Stimulated activated CD4-positive, alpha-beta T cell treated with anti-CD3 and anti-CD28 coated beads, Interleukin-1b, Interleukin-23, amount 100 ng/mL, for 24 hours (primary cell): ENCODE measurements around the gene SCAND1.
"Not testable (repeated sequence)": the region's sequence is repeated elsewhere in the genome, so short reads cannot be mapped to it uniquely, and the experiment has no call there.

ENCODE experiments used
- DNase-seq, 4 experiments: peaks; one replicate each; pipeline ENCODE4 v3.0.0-alpha.2; 2020; ENCODE audit warnings: low read depth in 4 of 4, low spot score in 1 of 4

Gene SCAND1

DNA sequence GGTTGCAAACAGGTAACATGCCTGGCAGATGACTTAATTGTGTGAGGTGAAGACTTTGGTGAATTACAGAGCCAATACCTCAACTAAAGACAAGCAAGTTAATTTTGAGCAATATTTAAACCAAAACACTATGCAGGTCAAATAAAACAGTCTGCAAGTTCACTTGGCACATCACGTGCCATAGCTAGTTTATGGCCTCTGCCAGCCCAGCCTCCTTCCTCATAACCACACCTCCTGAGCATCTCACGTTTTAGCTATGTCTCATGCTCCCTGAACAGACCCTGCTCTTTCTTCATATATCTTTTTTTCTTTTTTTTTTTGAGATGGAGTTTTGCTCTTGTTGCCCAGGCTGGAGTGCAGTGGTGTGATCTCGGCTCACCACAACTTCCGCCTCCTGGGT lies 9.6 kb upstream of the SCAND1 start:
- DNase-seq, result no peak

DNA sequence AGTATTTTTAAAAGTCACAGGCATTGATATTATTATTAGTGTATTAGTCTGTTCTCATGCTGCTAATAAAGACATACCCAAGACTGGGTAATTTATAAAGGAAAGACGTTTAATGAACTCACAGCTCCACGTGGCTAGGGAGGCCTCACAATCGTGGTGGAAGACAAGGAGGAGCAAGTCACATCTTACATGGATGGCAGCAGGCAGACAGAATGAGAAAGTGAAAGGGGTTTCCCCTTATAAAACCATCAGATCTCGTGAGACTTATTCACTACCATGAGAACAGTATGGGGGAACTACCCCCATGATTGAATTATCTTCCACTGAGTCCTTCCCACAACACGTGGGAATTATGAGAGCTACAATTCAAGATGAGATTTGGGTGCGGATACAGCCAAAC lies 5.0 kb upstream of the SCAND1 start:
- DNase-seq, result not testable (repeated sequence)

DNA sequence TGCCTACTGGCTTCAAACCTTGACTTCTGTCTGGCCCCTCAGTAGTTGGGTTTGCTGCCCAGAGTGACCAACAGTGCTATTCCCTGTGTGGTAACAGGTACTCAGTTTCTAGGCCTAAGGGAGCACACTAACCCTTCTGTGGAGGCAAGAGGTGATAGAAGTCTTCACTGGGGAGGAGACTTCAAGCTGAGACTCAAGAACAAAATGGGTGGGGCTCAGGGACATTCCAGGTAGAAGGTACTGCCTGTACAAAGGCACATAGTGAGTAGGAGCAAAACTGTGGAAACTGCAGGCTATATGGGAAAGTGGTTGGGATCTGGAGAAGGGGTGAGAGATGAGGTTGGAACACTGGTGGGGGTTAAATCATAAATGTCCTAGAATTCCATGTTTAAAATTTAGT lies 2.3 kb upstream of the SCAND1 start:
- DNase-seq, result no peak

DNA sequence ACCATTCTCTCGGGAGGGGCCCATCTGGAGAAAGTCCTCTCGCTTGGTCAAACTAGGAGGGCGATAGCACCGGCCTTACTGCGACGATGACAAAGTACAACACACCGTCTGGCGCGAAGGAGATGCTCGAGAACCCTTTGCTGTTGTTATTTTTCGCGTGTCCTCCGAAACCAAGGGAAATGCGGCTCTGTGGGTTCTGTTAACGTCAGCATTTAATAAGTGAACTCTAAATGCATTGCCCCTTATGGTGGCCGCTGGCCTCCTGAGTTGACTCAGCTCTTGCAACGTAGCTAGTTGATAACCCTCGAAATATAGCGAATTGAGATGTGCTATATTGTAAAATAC lies 577 bp upstream of the SCAND1 start:
- DNase-seq, result peak in 2 of 4 experiments; percentile 4 to 6

DNA sequence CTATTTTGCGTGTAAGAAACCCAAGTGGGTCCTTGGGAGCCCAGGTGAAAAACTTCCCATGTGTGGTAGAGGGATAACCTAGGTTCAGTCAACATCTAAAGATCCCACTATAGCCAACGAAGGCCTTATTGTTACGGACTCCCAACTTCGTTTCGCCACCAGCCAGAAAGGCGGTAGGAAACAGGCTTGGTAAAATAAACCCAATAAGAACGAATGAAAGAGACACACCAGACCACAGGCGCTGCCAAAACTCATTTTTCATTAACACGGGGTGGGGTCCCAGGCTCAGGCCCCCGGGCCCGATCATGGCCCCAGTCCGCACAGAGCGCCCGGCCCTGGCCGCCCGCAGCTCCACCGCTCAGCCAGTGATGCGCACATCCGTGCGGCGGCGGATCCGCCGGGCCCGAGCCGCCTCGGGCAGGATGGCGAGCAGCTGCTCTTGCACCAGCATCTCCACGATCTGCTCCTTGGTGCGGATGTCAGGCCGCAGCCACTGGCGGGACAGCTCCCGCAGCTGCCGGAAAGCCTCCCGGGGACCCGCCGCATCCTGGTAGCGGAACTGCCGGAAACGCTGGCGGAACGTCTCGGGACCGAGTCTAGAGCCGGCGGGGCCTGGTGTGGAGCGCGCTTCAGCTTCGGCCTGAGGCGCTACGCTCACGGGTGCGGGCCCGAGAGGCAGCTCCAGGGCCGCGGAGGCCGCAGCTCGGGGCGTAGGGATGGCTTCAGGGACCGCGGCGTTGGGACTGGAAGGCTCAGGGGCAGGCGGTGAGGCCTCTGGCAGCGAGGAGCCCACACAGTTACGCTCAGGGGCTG lies 709 bp downstream of the SCAND1 start:
- peak; percentile 35 to 53 (median 47) for DNase-seq

DNA sequence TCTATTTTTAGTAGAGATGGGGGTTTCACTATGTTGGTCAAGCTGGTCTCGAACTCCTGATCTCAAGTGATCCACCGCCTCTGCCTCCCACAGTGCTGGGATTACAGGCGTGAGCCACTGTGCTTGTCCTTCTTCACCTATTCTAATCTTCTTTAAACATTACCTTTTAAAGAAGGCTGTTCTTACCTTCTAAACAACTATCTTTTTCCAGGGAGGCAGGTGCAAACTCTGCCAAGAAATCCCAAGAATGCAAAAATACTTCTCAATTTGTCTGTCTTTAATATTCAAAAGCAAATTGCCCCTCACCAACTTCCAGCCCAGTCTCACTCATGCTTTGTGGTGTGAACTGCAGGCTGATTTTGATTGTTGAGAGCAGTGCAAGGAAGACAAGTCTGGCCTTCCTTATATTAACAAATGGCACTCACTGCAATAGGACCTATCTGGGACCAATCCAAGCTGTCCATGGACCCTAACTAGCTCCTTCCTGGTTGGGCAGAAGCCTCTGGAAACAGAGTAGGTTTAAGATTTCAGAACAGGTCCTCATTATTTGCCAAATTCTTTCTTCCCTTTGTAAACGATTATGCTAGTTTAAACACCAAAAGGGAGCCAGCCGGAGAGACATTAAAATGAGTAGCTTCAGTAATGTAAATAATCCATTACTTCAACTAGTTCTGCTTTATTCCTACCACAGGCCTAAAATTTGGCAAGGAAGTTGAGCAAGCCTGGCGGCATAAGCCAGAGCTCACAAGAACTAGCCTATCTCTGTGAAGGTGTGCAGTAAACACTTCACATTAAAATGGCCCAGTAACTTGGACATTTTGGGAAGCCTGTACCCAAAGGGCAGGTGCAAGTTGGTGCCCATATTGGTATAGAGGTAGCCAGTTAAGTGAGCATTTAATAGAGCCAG lies 1.6 kb downstream of the SCAND1 start:
- no peak for DNase-seq

DNA sequence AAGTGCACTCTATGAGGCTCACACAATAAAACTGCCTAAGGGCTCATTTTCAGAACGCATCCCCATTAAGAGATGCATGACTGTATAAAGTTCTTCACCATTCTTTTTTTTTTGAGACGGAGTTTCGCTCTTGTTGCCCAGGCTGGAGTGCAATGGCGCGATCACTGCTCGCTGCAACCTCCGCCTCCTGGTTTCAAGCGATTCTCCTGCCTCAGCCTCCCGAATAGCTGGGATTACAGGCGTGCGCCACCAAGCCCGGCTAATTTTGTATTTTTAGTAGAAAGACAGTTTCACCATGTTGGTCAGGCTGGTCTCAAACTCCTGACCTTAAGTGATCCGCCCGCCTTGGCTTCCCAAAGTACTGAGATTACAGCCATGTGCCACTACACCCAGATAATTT lies 2.2 kb downstream of the SCAND1 start:
- DNase-seq, result not testable (repeated sequence)

DNA sequence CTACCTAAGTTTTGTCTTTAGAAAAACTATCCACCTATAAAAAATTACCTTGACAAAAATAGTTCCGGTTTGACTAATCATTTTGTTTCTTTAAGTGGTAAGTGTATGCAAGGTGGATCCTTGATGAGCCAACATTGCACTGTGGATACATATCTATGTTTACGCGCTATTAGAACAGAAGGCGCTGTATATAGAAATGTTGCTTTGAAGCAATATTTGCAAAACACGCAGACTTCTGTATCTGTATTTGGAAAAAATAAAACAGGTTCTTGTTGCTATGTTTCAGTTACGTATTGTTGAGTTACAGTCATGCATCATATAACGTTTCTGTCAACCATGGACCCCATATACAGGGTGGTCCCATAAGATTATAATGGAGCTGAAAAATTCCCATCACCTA lies 4.2 kb downstream of the SCAND1 start:
- DNase-seq, result no peak

DNA sequence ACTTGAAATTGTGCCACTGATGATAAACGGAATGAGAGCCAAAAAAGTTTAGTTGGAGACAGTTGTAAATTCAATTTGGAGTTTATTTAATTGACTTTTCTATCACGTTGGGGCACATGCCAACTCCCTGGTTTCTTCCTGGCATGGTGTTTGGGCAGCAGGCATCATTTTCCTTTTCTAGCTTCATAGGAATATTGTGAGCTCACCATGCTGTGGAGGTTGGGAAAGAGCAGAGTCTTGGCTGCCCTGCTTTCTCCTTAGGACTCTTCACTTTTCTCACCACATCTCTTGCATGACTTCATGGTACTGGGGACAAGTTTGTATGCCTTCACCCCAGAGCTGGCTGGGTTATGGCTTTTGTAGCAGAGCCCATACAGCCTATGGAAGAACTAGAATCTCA lies 6.4 kb downstream of the SCAND1 start:
- DNase-seq, result no peak

DNA sequence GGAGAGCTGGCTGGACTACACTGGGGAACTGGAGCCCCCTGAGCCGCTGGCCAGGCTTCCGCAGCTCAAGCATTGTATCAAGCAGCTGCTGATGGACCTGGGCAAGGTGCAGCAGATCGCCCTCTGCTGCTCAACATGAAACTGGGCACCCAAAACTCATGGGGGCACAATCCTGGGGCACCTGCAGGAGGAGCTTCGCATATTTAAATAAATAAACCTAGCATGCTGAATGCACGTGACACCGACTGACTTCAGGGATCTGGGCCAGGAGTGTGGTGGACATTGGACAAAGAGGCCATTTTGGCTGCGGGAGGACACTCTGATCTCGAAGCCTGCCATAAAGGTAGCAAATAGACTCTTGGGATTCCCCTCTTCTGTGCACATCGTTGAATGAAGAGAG lies 6.8 kb downstream of the SCAND1 start:
- DNase-seq, result no peak

DNA sequence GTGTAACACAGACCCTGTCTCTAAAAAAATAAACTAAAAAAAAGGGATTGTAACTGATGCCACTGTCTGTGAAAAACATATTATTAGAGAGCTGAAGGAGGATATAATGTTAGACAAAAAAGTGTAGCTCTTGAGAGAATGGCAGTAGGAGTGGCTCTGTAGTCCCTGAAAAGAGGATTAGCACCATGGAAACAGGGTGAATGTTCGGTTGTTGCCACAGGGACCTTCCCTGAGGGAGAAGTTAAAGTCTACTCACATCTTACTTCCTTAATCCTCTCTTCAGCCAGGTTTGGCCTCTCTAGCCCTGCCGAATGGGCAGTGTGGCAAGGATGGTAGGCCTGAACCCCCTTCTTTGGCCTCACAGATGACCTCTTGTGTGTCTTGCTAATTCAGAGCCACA lies 12.1 kb downstream of the SCAND1 start:
- no peak for DNase-seq

DNA sequence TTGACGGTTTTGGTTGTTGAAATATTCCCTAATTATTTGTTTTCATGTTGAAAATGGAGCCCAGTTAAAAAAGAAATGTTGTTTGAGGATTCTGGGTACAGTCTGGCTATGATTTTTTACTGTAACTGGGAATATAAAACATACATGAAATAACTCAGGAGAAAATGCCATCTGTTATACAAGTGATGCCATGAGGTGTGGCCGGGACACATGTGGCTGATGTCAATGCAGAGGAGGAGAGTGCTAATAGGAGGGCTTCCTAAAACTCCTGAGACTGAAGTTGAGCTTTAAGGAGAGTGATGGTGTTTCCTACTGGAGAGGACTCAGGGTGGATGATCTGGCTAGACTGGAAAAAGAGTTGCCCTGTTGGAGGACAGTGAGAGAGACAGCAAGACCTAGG lies 12.7 kb downstream of the SCAND1 start:
- DNase-seq, result no peak

DNA sequence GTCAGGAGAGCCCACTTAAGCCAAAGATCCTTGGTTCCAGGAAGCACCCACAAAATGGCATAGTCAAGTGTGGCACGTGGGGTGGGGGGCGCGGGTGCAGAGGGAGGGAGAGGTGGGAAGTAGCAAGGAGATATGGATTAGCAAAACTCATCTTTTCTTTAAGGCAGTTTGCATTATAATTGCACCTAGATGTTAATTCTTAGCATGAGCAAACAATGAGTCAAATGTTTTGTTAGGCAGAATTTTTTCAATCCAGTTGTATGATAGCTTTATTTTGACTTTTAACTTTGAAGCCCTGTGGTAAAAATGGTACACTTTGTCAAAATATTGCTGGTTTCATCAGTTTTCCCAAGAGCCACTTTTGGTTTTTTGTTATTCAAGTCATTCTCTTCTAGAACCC lies 15.0 kb downstream of the SCAND1 start:
- DNase-seq, result no peak

DNA sequence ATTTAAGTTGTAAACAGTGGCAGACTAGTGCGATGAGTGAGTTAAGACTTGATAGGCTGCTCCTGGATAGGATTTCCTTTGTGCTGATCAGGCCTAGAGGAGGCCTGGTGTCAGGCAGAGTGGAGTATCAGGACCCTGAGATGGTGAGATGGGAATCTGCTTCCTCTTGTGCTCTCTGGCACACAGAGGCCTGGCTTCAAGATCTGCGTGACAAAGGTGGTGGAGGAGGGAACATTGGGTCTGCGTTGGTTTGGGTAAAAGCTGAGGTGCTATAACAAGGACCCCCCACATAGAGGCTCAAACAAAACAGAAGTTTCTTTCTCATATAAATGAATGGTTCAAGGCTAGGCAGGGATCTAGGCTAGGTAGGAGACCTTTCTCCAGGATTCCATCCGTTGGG lies 20.3 kb downstream of the SCAND1 start:
- no peak for DNase-seq

DNA sequence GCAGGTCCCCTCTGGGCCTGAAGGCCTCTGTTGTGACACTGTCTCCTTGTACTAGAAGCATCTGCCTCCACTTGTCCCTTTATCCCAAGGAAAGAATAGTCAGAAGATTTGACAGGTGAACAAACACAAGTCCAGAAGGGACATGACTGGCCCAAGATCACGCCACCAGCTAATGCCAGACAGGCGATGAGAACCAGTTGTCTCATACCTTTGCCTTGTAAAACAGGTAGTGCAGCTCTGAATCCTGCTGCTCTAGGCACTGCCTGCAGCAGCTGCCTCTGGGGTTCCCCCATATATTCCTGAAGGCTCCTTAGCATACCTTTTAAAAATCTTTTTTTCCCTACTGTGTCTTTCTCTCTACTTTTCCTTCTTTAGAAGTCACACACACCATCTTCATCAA lies 25.0 kb downstream of the SCAND1 start:
- no peak for DNase-seq

DNA sequence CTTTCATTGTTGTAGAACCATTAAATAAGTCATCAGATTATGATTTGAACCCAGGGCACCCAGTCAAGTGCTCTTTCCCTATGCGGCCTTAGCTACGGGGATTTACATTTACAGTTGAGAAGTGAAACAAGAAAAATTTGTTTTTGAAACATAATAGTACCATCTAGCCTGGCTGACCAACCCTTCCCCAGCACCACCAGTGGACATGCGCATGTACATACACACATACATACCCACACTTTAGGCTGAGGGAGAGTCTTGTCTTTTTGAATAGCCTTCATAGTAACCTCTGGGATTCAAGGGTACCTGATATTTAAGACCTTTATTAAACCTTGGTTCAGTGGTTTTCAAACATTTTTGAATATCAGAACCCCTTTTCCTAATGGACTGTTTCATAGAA lies 33.8 kb downstream of the SCAND1 start:
- DNase-seq, result no peak

DNA sequence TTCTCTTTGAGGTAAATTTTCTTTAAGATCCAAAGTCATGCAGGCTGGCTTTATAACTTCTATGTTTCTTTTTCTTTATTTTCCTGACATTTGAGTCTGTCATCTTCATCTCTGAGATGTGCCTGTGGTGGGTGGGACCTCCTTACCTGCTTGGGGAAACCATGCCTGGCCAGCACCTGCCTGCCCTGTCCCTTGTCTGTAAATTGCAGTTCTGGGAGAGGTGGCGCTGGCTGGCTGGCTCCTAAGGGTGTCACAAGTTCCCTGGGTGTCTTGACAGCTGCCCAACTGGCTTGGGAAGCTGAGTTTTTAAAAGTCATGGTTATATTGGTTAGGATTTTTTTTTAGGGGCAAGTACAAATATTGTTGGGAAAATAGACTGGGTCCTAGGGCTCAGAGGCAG lies 36.3 kb downstream of the SCAND1 start:
- no peak for DNase-seq

DNA sequence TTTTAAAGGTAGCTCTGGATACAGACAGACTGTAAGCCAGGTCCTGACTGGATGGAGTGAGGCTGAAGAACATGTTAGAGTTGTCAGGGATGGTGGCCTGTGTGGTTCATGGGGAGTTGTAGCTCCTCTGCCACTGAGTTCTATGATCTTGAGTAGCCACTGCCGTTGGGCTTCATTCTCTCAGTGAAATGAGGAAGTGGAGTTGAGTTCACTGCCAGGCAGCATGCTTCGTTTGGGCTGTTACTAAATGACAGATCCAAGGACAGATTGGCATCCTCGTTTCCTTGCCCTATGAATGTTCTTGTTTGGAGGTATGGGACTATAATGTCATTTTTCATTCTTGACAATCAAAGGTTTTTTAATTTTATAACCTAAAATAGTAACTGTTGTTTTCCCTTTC lies 37.2 kb downstream of the SCAND1 start:
- DNase-seq, result no peak

DNA sequence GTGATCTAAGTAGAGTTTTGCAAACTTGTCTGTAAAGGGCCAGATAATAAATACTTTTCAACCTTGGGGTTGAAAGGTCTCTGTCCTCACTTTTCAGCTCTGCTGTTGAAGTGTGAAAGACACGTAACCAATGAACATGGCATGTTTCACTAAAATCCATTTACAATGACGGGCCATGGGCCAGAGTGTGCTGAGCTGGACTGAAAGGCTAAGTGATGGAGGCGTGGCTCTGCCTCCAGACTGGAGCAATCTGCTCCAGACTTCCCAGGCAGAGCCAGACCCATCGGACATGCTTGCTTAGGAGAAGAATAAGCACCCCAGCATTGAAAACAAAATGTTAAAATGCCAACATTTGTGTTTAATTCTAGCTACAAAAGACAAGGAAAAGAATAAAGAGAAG lies 41.4 kb downstream of the SCAND1 start:
- DNase-seq, result no peak

DNA sequence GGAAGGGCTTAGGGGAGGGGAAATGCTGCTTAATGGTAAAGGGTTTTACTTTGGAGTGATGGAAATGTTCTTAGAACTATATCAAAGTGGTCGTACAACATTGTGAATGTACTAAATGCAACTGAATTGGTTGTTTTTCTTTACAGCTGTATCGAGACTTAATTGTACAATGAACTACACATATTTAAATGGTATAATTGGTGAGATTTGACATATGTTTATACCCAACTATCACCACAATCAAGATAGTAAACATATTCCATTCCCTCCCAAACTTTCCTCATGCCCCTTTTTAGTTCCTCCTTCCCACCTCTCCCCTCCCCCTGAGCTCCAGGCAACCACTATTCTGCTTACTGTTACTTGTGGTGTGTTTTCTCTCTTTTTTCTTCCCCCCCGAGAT lies 44.0 kb downstream of the SCAND1 start:
- no peak for DNase-seq

DNA sequence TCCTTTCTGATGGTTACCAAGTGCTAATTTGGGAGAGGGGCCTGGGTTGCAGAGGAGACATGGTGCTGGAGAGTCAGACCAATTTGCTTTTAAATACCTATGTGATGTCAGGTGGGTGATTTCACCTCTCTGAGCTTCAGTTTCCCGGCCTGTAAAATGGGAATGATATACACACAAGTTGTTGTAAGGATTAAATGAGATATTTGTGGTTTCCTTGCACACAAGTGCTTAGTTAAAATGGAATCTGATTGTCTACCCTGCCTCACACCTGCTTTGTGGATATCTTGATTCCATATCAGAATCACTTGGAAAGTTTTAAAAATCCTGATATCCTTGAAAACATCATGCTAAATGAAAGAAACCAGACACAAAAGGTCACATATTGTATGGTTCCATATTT lies 44.5 kb downstream of the SCAND1 start:
- no peak for DNase-seq

DNA sequence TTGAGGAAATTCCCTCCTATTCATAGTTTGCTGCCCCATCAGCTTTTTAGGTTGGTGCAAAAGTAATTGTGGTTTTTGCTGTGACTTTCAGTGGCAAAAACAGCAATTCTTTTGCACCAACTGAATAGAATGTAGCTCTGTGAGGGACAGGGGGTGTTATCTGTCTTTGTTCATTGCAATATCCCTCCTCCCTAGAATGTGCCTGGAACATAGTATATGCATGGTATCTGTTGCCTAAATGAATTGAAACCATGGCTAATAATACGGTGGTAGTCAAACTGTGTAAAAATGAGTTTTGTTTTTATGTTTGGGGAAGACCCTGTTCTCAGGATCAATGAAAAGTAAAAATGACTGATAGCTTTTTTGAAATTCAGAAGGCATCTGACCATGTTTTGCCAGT lies 45.1 kb downstream of the SCAND1 start:
- no peak for DNase-seq

DNA sequence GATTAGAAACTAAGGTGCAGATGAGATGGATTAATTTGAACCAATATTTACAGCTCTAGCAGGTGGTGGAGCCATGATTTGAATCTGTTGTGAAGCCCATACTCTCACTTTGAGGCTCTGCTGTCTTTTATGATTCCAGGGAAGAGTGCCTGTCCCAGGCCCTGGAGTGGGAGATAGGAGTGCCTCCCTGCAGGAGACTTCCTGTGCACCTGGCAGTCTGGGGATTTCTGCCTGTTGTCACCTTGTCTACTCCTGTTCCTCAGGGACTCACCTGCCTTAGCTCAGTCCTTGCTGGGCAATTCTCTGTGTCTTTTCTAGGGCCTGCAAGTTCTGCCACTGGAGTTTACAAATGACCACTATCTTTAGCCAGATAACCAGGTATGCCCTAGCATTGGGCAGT lies 46.3 kb downstream of the SCAND1 start:
- no peak for DNase-seq
